Neural cell (in vitro differentiated cells): ENCODE measurements around the gene LYAR. TPM values are rescaled to one million over a fixed set of nuclear protein-coding genes. Genes with fewer than 3 reads are reported as not detected.

Experiments
- H2AFZ ChIP-seq: fragments of 200-600, 300-800 bp; sonication (generic), shearing (Covaris generic); 2 replicates; pipeline ENCODE4 v1.6.0; 2014; ENCODE audit warnings: low read depth, mild to moderate bottlenecking, antibody characterized with exemption, low read length, moderate library complexity
- H3F3A ChIP-seq: fragments of 200-600 bp; shearing (Covaris generic); 2 replicates; pipeline ENCODE4 v1.6.1; 2016; ENCODE audit warnings: mild to moderate bottlenecking, moderate library complexity, mixed read lengths, antibody characterized with exemption, low read length; ENCODE audit not compliant: insufficient read depth, poor library complexity, severe bottlenecking
- H3K27ac ChIP-seq: fragments of 200-600, 300-800 bp; sonication (generic), shearing (Covaris generic); 2 replicates; pipeline ENCODE4 v1.5.1; 2014; ENCODE audit warnings: mild to moderate bottlenecking, low read length, moderate library complexity
- H3K27me3 ChIP-seq: fragments of 300-800, 200-600 bp; sonication (generic), shearing (Covaris generic); 2 replicates; pipeline ENCODE4 v1.6.0; 2014; ENCODE audit warnings: mild to moderate bottlenecking, low read depth, low read length, moderate library complexity; ENCODE audit not compliant: insufficient read depth
- H3K36me3 ChIP-seq: fragments of 300-800, 200-600 bp; sonication (generic), shearing (Covaris generic); 2 replicates; pipeline ENCODE4 v1.5.1; 2014; ENCODE audit warnings: mild to moderate bottlenecking, antibody characterized with exemption, low read length, moderate library complexity; ENCODE audit not compliant: insufficient read depth
- H3K4me2 ChIP-seq: fragments of 300-800, 200-600 bp; sonication (generic), shearing (Covaris generic); 2 replicates; pipeline ENCODE4 v1.6.0; 2014; ENCODE audit warnings: mild to moderate bottlenecking, low read length
- H3K4me3 ChIP-seq: fragments of 300-800, 200-600 bp; sonication (generic), shearing (Covaris generic); 2 replicates; pipeline ENCODE4 v1.5.1; 2014; ENCODE audit warnings: mild to moderate bottlenecking, low read length, moderate library complexity
- H3K79me2 ChIP-seq: fragments of 200-600 bp; shearing (Covaris generic); replicated peaks from 2 replicates; pipeline ENCODE4 v1.6.0; 2014; ENCODE audit warnings: mild to moderate bottlenecking, low read length, moderate library complexity; ENCODE audit not compliant: insufficient read depth
- H3K9ac ChIP-seq: fragments of 300-800, 200-600 bp; sonication (generic), shearing (Covaris generic); 2 replicates; pipeline ENCODE4 v1.6.1; 2016; ENCODE audit warnings: mild to moderate bottlenecking, low read length, mixed read lengths
- H3K9me2 ChIP-seq: fragments of 200-600 bp; shearing (Covaris generic); 2 replicates; pipeline ENCODE4 v1.6.1; 2016; ENCODE audit warnings: mild to moderate bottlenecking, low read length, mixed read lengths; ENCODE audit not compliant: insufficient read depth
- H3K9me3 ChIP-seq: fragments of 200-600, 300-800 bp; sonication (generic), shearing (Covaris generic); 2 replicates; pipeline ENCODE4 v1.6.1; 2016; ENCODE audit warnings: mild to moderate bottlenecking, mixed run types, low read length, moderate library complexity, mixed read lengths
- H4K20me1 ChIP-seq: fragments of 200-600 bp; shearing (Covaris generic); 2 replicates; pipeline ENCODE4 v1.6.1; 2016; ENCODE audit warnings: mild to moderate bottlenecking, mixed run types; ENCODE audit not compliant: insufficient read depth
- EP300 ChIP-seq: fragments of 450-650 bp; conservative IDR thresholded peaks from 2 replicates; pipeline ENCODE4 v1.6.1; 2014; ENCODE audit warnings: antibody characterized with exemption, mild to moderate bottlenecking, moderate library complexity; ENCODE audit not compliant: poor library complexity, severe bottlenecking
- EZH2 ChIP-seq: fragments of 200-600, 300-800 bp; shearing (Covaris generic), sonication (generic); IDR thresholded peaks from 2 replicates; pipeline ENCODE4 v1.6.1; 2014; ENCODE audit warnings: antibody characterized with exemption, low read length, borderline replicate concordance, mild to moderate bottlenecking; ENCODE audit not compliant: insufficient read depth, poor library complexity, severe bottlenecking
- MXI1 ChIP-seq: fragments of 450-650 bp; conservative IDR thresholded peaks from 2 replicates; pipeline ENCODE4 v1.6.1; 2014; ENCODE audit warnings: antibody characterized with exemption, mild to moderate bottlenecking; ENCODE audit not compliant: poor library complexity, severe bottlenecking
- POLR2AphosphoS5 ChIP-seq: IDR thresholded peaks from 2 replicates; pipeline ENCODE4 v1.6.1; 2012
- RAD21 ChIP-seq: fragments of 450-650 bp; conservative IDR thresholded peaks from 2 replicates; pipeline ENCODE4 v1.6.1; 2014; ENCODE audit warnings: antibody characterized with exemption, mild to moderate bottlenecking, moderate library complexity
- SMC3 ChIP-seq: fragments of 450-650 bp; conservative IDR thresholded peaks from 2 replicates; pipeline ENCODE4 v1.6.1; 2014; ENCODE audit warnings: antibody characterized with exemption, mild to moderate bottlenecking, moderate library complexity; ENCODE audit not compliant: poor library complexity
- TAF1 ChIP-seq: IDR thresholded peaks from 2 replicates; pipeline ENCODE4 v1.6.1; 2012; ENCODE audit warnings: low read depth
- polyA plus RNA-seq: library from polyadenylated mRNA; depleted of rRNA; stranded (reverse); fragments of >200 nt; gene quantifications from 2 replicates; pipeline ENCODE4 v1.2.3, GENCODE V29; 2014
- TF ChIP-seq, protein P1 (sequence below): IDR thresholded peaks from 2 replicates; pipeline ENCODE4 v1.6.1; 2012; ENCODE audit warnings: borderline replicate concordance
- TF ChIP-seq, protein P2 (sequence below): fragments of 450-650 bp; IDR thresholded peaks from 2 replicates; pipeline ENCODE4 v1.5.1; 2014; ENCODE audit warnings: antibody characterized with exemption, mild to moderate bottlenecking, moderate library complexity; ENCODE audit not compliant: poor library complexity, severe bottlenecking

LYAR gene
- polyA plus RNA-seq, 1 donor from 2014 or later: 14.7 TPM

DNA sequence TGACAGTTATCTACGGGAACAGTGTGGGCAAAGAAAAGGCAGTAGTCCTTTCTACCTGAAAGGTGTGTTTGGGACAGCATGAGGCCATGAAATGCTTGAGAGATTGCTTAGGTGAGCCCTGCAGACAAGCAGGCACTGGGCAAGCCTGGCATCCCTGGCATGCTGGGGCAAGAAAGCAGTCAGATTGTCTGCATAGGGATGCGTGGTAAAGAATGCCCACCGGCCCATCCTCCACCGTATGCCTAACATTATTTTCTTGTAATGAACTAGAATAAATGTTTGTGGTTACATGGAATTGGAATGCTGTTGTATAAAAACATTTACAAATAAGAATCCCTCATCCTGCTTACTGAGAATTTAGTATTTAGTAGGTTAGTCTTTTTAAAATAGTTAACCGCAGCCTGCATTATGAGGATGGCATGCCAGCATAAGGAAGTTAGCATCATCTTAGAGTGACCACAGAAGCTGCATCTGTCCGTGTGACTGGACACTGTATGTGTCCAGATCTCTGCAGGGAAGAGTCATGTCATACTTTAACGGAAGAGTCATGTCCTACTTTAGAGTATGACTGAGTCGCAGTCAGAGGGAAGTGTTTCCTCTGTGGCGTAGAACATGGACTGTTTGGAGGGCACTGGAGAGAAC is 19.0 kb upstream of the LYAR start:
- no peaks in the 10 kb centered on the region for H3K36me3 ChIP-seq
- H3K4me2 ChIP-seq: no peak overlapping the region
- H3K9me3 ChIP-seq: no peaks in the 10 kb centered on the region
- no peaks in the 10 kb centered on the region for H3K27me3 ChIP-seq
- H3K27ac ChIP-seq: no peak overlapping the region
- H2AFZ ChIP-seq: no peak overlapping the region
- no peaks in the 10 kb centered on the region for H3F3A ChIP-seq
- H3K9me2 ChIP-seq: no peaks in the 10 kb centered on the region
- H3K4me3 ChIP-seq: no peak overlapping the region
- no peaks in the 10 kb centered on the region for H3K79me2 ChIP-seq
- H4K20me1 ChIP-seq: no peaks in the 10 kb centered on the region
- H3K9ac ChIP-seq: no peak overlapping the region
- TF ChIP-seq, protein P1, sequence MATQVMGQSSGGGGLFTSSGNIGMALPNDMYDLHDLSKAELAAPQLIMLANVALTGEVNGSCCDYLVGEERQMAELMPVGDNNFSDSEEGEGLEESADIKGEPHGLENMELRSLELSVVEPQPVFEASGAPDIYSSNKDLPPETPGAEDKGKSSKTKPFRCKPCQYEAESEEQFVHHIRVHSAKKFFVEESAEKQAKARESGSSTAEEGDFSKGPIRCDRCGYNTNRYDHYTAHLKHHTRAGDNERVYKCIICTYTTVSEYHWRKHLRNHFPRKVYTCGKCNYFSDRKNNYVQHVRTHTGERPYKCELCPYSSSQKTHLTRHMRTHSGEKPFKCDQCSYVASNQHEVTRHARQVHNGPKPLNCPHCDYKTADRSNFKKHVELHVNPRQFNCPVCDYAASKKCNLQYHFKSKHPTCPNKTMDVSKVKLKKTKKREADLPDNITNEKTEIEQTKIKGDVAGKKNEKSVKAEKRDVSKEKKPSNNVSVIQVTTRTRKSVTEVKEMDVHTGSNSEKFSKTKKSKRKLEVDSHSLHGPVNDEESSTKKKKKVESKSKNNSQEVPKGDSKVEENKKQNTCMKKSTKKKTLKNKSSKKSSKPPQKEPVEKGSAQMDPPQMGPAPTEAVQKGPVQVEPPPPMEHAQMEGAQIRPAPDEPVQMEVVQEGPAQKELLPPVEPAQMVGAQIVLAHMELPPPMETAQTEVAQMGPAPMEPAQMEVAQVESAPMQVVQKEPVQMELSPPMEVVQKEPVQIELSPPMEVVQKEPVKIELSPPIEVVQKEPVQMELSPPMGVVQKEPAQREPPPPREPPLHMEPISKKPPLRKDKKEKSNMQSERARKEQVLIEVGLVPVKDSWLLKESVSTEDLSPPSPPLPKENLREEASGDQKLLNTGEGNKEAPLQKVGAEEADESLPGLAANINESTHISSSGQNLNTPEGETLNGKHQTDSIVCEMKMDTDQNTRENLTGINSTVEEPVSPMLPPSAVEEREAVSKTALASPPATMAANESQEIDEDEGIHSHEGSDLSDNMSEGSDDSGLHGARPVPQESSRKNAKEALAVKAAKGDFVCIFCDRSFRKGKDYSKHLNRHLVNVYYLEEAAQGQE: no peak
- TF ChIP-seq POLR2AphosphoS5: no peak
- no peak for TF ChIP-seq EZH2
- no peak for TF ChIP-seq EP300
- TF ChIP-seq RAD21: no peak
- no peak for TF ChIP-seq TAF1
- no peak for TF ChIP-seq SMC3
- no peak for TF ChIP-seq MXI1
- TF ChIP-seq, protein P2, sequence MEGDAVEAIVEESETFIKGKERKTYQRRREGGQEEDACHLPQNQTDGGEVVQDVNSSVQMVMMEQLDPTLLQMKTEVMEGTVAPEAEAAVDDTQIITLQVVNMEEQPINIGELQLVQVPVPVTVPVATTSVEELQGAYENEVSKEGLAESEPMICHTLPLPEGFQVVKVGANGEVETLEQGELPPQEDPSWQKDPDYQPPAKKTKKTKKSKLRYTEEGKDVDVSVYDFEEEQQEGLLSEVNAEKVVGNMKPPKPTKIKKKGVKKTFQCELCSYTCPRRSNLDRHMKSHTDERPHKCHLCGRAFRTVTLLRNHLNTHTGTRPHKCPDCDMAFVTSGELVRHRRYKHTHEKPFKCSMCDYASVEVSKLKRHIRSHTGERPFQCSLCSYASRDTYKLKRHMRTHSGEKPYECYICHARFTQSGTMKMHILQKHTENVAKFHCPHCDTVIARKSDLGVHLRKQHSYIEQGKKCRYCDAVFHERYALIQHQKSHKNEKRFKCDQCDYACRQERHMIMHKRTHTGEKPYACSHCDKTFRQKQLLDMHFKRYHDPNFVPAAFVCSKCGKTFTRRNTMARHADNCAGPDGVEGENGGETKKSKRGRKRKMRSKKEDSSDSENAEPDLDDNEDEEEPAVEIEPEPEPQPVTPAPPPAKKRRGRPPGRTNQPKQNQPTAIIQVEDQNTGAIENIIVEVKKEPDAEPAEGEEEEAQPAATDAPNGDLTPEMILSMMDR: no peak

DNA sequence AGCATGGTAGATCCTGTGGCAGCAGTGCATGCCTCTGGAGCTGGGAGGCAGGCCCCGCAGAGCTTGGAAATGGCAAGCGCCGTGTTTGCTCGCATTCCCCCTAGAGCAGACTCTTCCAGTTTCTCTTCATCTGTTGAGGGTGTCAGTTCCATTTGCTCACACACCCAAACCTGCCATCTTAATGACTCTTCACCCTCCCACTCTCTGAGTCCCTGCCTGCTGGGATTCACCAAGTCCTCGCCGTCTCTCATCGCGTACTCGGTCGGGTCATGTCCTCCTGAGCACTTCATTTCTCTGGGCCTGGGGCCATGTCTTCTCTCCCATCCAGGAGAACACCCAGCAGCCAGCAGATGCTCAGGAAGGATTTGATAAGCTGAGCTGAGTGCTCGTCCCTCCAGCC is 17.0 kb upstream of the LYAR start:
- Histone ChIP-seq H3K27ac (no peak overlapping the region), H3K9me2 (no peaks in the 10 kb centered on the region), H4K20me1 (no peaks in the 10 kb centered on the region), H2AFZ (no peak overlapping the region), H3K9me3 (no peaks in the 10 kb centered on the region), H3F3A (no peaks in the 10 kb centered on the region), H3K9ac (no peak overlapping the region), H3K4me2 (no peak overlapping the region), H3K4me3 (no peak overlapping the region), H3K36me3 (peaks cover 8% of the 10 kb centered on the region), H3K27me3 (no peaks in the 10 kb centered on the region), H3K79me2 (no peaks in the 10 kb centered on the region)
- TF ChIP-seq SMC3: no peak
- TF ChIP-seq RAD21: no peak
- no peak for TF ChIP-seq EP300
- TF ChIP-seq TAF1: no peak
- TF ChIP-seq, protein P1: no peak
- TF ChIP-seq MXI1: no peak
